Measurements from ENCODE around the gene IARS2.

DNA sequence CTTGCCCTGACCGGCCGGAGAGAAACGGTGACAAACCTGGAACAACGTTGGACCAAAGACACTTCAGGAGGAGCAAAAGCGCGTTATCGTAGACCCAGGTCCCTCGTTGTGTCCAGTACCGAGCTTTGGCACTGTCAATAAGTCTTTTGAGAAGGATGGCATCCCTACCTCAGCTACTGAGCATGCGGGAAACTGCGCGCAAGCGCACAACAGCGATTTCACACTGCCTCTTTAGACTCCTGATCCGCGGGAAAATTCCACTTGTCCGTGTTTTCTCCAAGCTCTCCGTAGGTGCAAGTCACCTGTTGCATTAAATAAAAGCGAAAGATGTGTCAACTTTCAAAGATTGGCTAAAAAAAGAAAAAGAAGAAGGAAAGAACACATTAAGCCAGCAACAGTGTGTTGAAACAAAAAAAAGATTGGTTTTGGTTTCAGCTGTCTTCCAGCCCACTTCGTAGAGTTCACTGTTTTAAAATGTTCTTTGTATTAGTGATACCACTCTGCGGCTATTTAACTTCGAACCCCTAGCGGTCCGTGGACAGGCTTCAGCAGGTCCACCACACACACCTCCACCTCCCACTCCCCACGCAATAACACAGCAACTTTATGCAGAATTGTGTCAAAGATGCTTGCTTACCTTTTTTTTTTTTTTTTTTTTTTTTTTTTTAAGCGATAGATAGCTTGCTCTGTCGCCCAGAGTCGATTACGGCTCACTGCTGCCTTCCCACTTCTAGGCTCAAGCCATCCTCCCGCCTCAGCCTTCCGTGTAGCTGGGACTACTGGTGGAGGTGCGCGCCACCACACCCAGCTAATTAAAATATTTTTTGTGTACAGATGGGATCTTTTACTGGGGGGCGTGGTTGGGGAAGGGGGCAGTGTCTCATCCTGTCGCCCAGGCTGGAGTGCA, 4.0 kb upstream of the IARS2 start, which contains the start of gene BPNT1:
- TF ChIP-seq, protein P1, sequence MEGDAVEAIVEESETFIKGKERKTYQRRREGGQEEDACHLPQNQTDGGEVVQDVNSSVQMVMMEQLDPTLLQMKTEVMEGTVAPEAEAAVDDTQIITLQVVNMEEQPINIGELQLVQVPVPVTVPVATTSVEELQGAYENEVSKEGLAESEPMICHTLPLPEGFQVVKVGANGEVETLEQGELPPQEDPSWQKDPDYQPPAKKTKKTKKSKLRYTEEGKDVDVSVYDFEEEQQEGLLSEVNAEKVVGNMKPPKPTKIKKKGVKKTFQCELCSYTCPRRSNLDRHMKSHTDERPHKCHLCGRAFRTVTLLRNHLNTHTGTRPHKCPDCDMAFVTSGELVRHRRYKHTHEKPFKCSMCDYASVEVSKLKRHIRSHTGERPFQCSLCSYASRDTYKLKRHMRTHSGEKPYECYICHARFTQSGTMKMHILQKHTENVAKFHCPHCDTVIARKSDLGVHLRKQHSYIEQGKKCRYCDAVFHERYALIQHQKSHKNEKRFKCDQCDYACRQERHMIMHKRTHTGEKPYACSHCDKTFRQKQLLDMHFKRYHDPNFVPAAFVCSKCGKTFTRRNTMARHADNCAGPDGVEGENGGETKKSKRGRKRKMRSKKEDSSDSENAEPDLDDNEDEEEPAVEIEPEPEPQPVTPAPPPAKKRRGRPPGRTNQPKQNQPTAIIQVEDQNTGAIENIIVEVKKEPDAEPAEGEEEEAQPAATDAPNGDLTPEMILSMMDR (IDR thresholded peaks at IDR 0.05) = no peak
- TF ChIP-seq POLR2A (IDR thresholded peaks at IDR 0.05) = peak; percentile 62
